ENCODE results near the gene EBF4. TPM values are rescaled to one million over a fixed set of nuclear protein-coding genes. Genes with fewer than 3 reads are reported as not detected.
A peak's percentile ranks its signal among the peaks of the same experiment; 100 is the strongest.

Gene EBF4
- total RNA-seq, 3 donors from 2014 or later = 1.6 to 22.0 (median 22.0) TPM

GRCh38 chr20:2713285-2713684, 20.7 kb downstream of the EBF4 start:
- intact Hi-C loops (cut with DNase I; ENCODE audit: low total_unique reads) = no loop called here
- H3K27me3 ChIP-seq = no peaks in the 10 kb centered on the region
- peaks cover 0 to 4% of the 10 kb centered on the region in 2 donors for H3K9me3 ChIP-seq

DNA sequence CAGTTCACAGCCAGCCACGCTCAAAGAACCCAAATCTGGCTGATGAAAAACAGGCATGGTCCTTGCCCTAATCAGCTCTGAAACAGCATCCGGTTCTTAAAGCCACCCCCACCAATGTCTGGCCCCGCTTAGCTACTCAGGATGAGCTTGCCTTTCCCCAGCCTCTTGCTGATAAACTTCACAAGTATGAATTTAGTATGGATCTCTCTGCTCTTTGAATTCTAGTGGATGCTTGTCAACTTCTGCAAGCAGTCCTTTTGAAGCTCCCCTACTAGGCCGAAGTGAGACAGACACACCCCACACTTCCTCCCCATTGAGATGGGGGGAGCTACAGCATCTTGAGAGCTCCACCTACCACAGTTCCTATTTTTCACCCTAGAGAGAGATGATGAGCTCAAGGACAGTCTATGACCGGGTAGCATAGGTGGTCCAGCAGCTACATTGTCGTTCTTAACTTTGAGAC, 36.7 kb downstream of the EBF4 start:
- no peak for DNase-seq (ENCODE audit: low spot score in 2 of 2)
- Histone ChIP-seq H3K27ac (no peak overlapping the region), H3K4me1 (no peaks in the 10 kb centered on the region), H3K4me3 (no peak overlapping the region), H3K9me3 (peaks cover 0 to 7% of the 10 kb centered on the region in 2 donors), H3K27me3 (no peaks in the 10 kb centered on the region), H3K36me3 (peaks cover 5% of the 10 kb centered on the region)
- intact Hi-C loops (cut with DNase I; ENCODE audit: low total_unique reads) = no loop called here
- no peak for TF ChIP-seq POLR2A (IDR thresholded peaks at IDR 0.05)
- TF ChIP-seq POLR2AphosphoS5 (IDR thresholded peaks at IDR 0.05) = no peak
- TF ChIP-seq, protein P1, sequence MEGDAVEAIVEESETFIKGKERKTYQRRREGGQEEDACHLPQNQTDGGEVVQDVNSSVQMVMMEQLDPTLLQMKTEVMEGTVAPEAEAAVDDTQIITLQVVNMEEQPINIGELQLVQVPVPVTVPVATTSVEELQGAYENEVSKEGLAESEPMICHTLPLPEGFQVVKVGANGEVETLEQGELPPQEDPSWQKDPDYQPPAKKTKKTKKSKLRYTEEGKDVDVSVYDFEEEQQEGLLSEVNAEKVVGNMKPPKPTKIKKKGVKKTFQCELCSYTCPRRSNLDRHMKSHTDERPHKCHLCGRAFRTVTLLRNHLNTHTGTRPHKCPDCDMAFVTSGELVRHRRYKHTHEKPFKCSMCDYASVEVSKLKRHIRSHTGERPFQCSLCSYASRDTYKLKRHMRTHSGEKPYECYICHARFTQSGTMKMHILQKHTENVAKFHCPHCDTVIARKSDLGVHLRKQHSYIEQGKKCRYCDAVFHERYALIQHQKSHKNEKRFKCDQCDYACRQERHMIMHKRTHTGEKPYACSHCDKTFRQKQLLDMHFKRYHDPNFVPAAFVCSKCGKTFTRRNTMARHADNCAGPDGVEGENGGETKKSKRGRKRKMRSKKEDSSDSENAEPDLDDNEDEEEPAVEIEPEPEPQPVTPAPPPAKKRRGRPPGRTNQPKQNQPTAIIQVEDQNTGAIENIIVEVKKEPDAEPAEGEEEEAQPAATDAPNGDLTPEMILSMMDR (IDR thresholded peaks at IDR 0.05) = no peak

More at GRCh38 chr20:2713285-2713684, 20.7 kb downstream of the EBF4 start:
- TF ChIP-seq, protein P1 (IDR thresholded peaks at IDR 0.05) = peak in 1 of 3 donors; percentile 16
- TF ChIP-seq POLR2AphosphoS5 (IDR thresholded peaks at IDR 0.05) = no peak
- no peak for DNase-seq (ENCODE audit: low spot score in 2 of 2)
- Histone ChIP-seq H3K4me1 (no peaks in the 10 kb centered on the region), H3K36me3 (no peaks in the 10 kb centered on the region), H3K4me3 (no peak overlapping the region), H3K27ac (no peak overlapping the region)

DNA sequence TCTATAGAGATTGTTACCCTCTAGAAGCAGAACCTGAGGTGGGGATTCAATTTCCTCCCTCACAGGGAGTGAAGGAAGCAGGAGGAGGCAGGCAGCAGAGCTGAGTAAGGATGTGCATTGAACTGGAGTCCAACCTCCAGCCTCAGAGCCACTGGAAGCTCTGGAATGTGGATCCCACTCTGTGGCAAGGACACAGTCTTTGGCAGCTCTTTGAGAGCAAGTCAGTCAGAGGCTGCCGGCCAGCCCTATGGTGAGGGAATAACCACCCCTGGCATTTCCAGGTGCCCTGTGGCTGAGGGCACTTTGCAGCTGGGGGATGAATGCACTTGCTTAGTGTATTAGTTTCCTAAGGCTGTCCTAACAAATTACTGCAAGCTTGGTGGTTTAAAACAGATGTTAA, 37.2 kb downstream of the EBF4 start:
- intact Hi-C loops (cut with DNase I; ENCODE audit: low total_unique reads) = no loop called here
- peaks cover 5% of the 10 kb centered on the region for H3K36me3 ChIP-seq
- H3K4me3 ChIP-seq = no peak overlapping the region

DNA sequence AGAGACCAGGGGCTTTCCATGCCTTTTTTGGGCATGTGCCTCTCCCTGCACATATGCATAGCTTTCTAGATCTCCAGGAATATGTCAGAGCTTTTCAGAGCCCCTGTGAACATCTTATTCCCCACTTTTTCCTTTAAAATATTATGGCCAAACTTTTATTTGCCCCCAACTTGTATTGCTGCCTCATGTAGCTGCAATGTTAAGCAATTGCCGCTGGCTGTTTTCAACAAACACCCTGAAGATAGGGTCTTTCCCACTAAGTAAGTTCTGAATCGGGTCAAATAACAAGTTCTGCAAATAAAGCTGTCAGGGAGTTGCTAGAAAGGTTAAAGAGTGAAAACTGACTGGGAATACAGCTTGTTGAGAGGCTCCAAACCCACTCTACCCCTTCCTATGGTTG, 42.3 kb downstream of the EBF4 start:
- intact Hi-C loops (cut with DNase I; ENCODE audit: low total_unique reads) = no loop called here
- Histone ChIP-seq H3K36me3 (no peaks in the 10 kb centered on the region), H3K9me3 (peaks cover 0 to 7% of the 10 kb centered on the region in 2 donors), H3K27ac (no peak overlapping the region), H3K4me1 (no peaks in the 10 kb centered on the region), H3K4me3 (no peak overlapping the region), H3K27me3 (no peaks in the 10 kb centered on the region)
- TF ChIP-seq POLR2AphosphoS5 (IDR thresholded peaks at IDR 0.05) = no peak
- TF ChIP-seq, protein P1 (IDR thresholded peaks at IDR 0.05) = no peak
- TF ChIP-seq POLR2A (IDR thresholded peaks at IDR 0.05) = no peak
- DNase-seq (ENCODE audit: low spot score in 2 of 2) = no peak

More for the DNA sequence above, 37.2 kb downstream of the EBF4 start:
- Histone ChIP-seq H3K4me1 (no peaks in the 10 kb centered on the region), H3K9me3 (peaks cover 0 to 7% of the 10 kb centered on the region in 2 donors), H3K27ac (no peak overlapping the region), H3K27me3 (no peaks in the 10 kb centered on the region)
- no peak for TF ChIP-seq POLR2A (IDR thresholded peaks at IDR 0.05)
- TF ChIP-seq POLR2AphosphoS5 (IDR thresholded peaks at IDR 0.05) = no peak
- TF ChIP-seq, protein P1 (IDR thresholded peaks at IDR 0.05) = no peak
- DNase-seq (ENCODE audit: low spot score in 2 of 2) = no peak

DNA sequence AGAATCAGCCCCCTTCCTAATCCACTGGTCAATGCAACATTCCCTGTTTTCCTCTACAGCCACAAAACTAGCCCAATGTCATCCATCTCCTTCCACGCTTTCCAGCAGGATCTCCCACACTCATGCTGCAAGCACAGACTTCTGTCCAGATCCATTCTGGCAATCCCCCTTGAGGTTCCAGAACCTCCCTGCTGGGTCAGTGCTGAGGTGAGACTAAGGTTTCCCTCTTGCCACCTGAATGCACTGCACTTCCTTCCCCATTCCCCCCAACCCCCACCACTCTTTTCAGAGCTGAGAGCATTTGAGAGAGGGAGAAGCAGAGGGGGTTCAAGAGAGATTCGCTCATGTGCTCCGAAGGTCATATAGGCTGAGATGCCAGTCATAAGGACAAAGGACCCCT, 43.9 kb downstream of the EBF4 start:
- TF ChIP-seq POLR2A (IDR thresholded peaks at IDR 0.05) = no peak
- no peak for TF ChIP-seq POLR2AphosphoS5 (IDR thresholded peaks at IDR 0.05)
- TF ChIP-seq, protein P1 (IDR thresholded peaks at IDR 0.05) = no peak
- H3K36me3 ChIP-seq = no peaks in the 10 kb centered on the region
- no peaks in the 10 kb centered on the region for H3K27me3 ChIP-seq
- peaks cover 0 to 7% of the 10 kb centered on the region in 2 donors for H3K9me3 ChIP-seq
- intact Hi-C loops (cut with DNase I; ENCODE audit: low total_unique reads) = no loop called here
- H3K27ac ChIP-seq = no peak overlapping the region
- no peak overlapping the region for H3K4me3 ChIP-seq
- no peaks in the 10 kb centered on the region for H3K4me1 ChIP-seq
- no peak for DNase-seq (ENCODE audit: low spot score in 2 of 2)
